H1 (cell line): ENCODE data around the gene ARHGEF4. TPM values are rescaled to one million over a fixed set of nuclear protein-coding genes. Genes with fewer than 3 reads are reported as not detected.

Experiments used
- CTCF ChIA-PET: fragments of 300-600 bp; sonication (Branson Sonifier 250); formaldehyde crosslinking; loops from one replicate; lab custom pipeline; 2021; ENCODE audit not compliant: partially characterized antibody; lab: Charles Lee
- POLR2A ChIA-PET: fragments of 300-600 bp; sonication (Branson Sonifier 250); formaldehyde crosslinking; loops from one replicate; lab custom pipeline; 2021; ENCODE audit warnings: inconsistent platforms; ENCODE audit not compliant: partially characterized antibody; lab: Charles Lee
- DNase-seq, 2 experiments: peaks; one replicate each; pipeline versions ENCODE4 v3.0.0 to v3.0.0-alpha.2; 2010 to 2022; ENCODE audit warnings: low spot score in 2 of 2, low read depth in 1 of 2, mixed read lengths in 1 of 2
- FAIRE-seq: peaks from 2 replicates; lab custom pipeline; 2011; peaks lifted over from hg19 to GRCh38; lab: Jason Lieb, UNC
- H2AFZ ChIP-seq: 2 replicates; pipeline ENCODE4 v1.8.1; 2012; ENCODE audit warnings: low read length, inconsistent platforms
- H2AK5ac ChIP-seq: 2 replicates; pipeline ENCODE4 v1.6.1; 2013; ENCODE audit warnings: low read depth, low read length
- H2BK120ac ChIP-seq: replicated peaks from 2 replicates; pipeline ENCODE3; 2013; ENCODE audit warnings: low read depth, low read length, inconsistent platforms
- H2BK12ac ChIP-seq: 2 replicates; pipeline ENCODE4 v1.6.1; 2013; ENCODE audit warnings: low read depth, low read length
- H2BK15ac ChIP-seq: 2 replicates; pipeline ENCODE4 v1.6.1; 2013; ENCODE audit warnings: low read length
- H2BK20ac ChIP-seq: 2 replicates; pipeline ENCODE4 v1.6.1; 2013; ENCODE audit warnings: low read length
- H2BK5ac ChIP-seq: 2 replicates; pipeline ENCODE4 v1.6.1; 2013; ENCODE audit warnings: low read depth, low read length
- H3K14ac ChIP-seq: 2 replicates; pipeline ENCODE4 v1.6.1; 2013; ENCODE audit warnings: inconsistent platforms; ENCODE audit not compliant: insufficient read length
- H3K18ac ChIP-seq: 2 replicates; pipeline ENCODE4 v1.6.1; 2013; ENCODE audit warnings: low read length; ENCODE audit errors: extremely low read depth
- H3K23ac ChIP-seq: 2 replicates; pipeline ENCODE4 v1.6.1; 2013; ENCODE audit warnings: inconsistent platforms; ENCODE audit not compliant: insufficient read length
- H3K23me2 ChIP-seq: 2 replicates; pipeline ENCODE4 v1.6.1; 2013; ENCODE audit warnings: low read depth, low read length
- H3K27ac ChIP-seq: 2 replicates; pipeline ENCODE4 v1.6.1; 2011; ENCODE audit warnings: low read depth, low read length, inconsistent platforms
- H3K27me3 ChIP-seq, 4 experiments: replicated peaks in 1 of 4; 1 replicate in 1 of 4; 2 replicates in 3 of 4; pipeline versions ENCODE4 v1.6.1 to v1.8.1; 2011 to 2013; ENCODE audit warnings: low read length in 3 of 4, mild to moderate bottlenecking in 3 of 4, inconsistent platforms in 2 of 4, mixed read lengths in 2 of 4, moderate library complexity in 1 of 4; ENCODE audit not compliant: control insufficient read depth in 3 of 4, insufficient read depth in 3 of 4; ENCODE audit errors: extremely low read depth in 1 of 4
- H3K36me3 ChIP-seq, 4 experiments: 2 replicates each; pipeline versions ENCODE4 v1.6.1 to v1.8.1; 2011 to 2013; ENCODE audit warnings: mild to moderate bottlenecking in 4 of 4, low read length in 3 of 4, moderate library complexity in 2 of 4, control low read depth in 1 of 4, inconsistent platforms in 1 of 4; ENCODE audit not compliant: insufficient read depth in 4 of 4, control insufficient read depth in 2 of 4
- H3K4ac ChIP-seq: replicated peaks from 2 replicates; pipeline ENCODE3; 2013; ENCODE audit warnings: low read length, low read depth, mixed read lengths, inconsistent platforms; ENCODE audit not compliant: insufficient read length
- H3K4me1 ChIP-seq, 4 experiments: replicated peaks in 1 of 4; 1 replicate in 1 of 4; 2 replicates in 3 of 4; pipeline versions ENCODE4 v1.6.1 to v1.8.1; 2011 to 2013; ENCODE audit warnings: low read length in 3 of 4, inconsistent platforms in 2 of 4, mixed read lengths in 1 of 4; ENCODE audit not compliant: insufficient read depth in 4 of 4, control insufficient read depth in 3 of 4
- H3K4me2 ChIP-seq, 2 experiments: 2 replicates each; pipeline versions ENCODE4 v1.6.1 to v1.8.1; 2011 to 2013; ENCODE audit warnings: low read depth in 2 of 2, low read length in 2 of 2, control low read depth in 1 of 2, inconsistent platforms in 1 of 2, mild to moderate bottlenecking in 1 of 2; ENCODE audit not compliant: insufficient read depth in 1 of 2
- H3K4me3 ChIP-seq, 4 experiments: fragments of 200-600, 300-600 bp in 1 of 4; sonication (generic), shearing (Covaris generic), sonication (Bioruptor Twin) in 1 of 4; 2 replicates each; pipeline versions ENCODE4 v1.5.1 to v1.8.1; 2011 to 2016; ENCODE audit warnings: low read length in 4 of 4, low read depth in 3 of 4, control low read depth in 2 of 4, inconsistent platforms in 2 of 4, mild to moderate bottlenecking in 2 of 4, mixed read lengths in 1 of 4, moderate library complexity in 1 of 4; ENCODE audit not compliant: insufficient read depth in 2 of 4; ENCODE audit errors: extremely low read depth in 1 of 4
- H3K56ac ChIP-seq: replicated peaks from 2 replicates; pipeline ENCODE3; 2013; ENCODE audit warnings: low read depth, mild to moderate bottlenecking, mixed read lengths, low read length, inconsistent platforms; ENCODE audit not compliant: insufficient read length
- H3K79me1 ChIP-seq: 2 replicates; pipeline ENCODE4 v1.6.1; 2013; ENCODE audit warnings: low read depth, low read length, control low read depth
- H3K79me2 ChIP-seq, 2 experiments: 2 replicates each; pipeline versions ENCODE4 v1.6.1 to v1.8.1; 2012 to 2013; ENCODE audit warnings: low read length in 2 of 2, mild to moderate bottlenecking in 2 of 2, inconsistent platforms in 1 of 2; ENCODE audit not compliant: insufficient read depth in 2 of 2, control insufficient read depth in 1 of 2
- H3K9ac ChIP-seq, 4 experiments: replicated peaks in 1 of 4; 1 replicate in 1 of 4; 2 replicates in 3 of 4; pipeline versions ENCODE4 v1.6.1 to v1.8.1; 2011 to 2013; ENCODE audit warnings: low read depth in 3 of 4, low read length in 3 of 4, control low read depth in 2 of 4, mild to moderate bottlenecking in 2 of 4, moderate library complexity in 2 of 4, inconsistent platforms in 1 of 4; ENCODE audit errors: extremely low read depth in 1 of 4
- H3K9me3 ChIP-seq, 2 experiments: 2 replicates each; pipeline versions ENCODE4 v1.6.1 to v1.8.1; 2012 to 2013; ENCODE audit warnings: mild to moderate bottlenecking in 2 of 2, moderate library complexity in 2 of 2, control low read depth in 1 of 2, inconsistent platforms in 1 of 2, low read depth in 1 of 2, low read length in 1 of 2, mixed read lengths in 1 of 2; ENCODE audit not compliant: insufficient read depth in 2 of 2
- H4K20me1 ChIP-seq, 2 experiments: replicated peaks in 1 of 2; 2 replicates each; pipeline versions ENCODE3 to v1.8.1; 2011 to 2013; ENCODE audit warnings: inconsistent platforms in 2 of 2, low read length in 2 of 2, mild to moderate bottlenecking in 1 of 2; ENCODE audit not compliant: insufficient read depth in 2 of 2, control insufficient read depth in 1 of 2
- H4K5ac ChIP-seq: 2 replicates; pipeline ENCODE4 v1.6.1; 2013; ENCODE audit warnings: low read length, low read depth, mixed read lengths, inconsistent platforms; ENCODE audit not compliant: insufficient read length
- H4K8ac ChIP-seq: 2 replicates; pipeline ENCODE4 v1.8.0; 2013; ENCODE audit warnings: mild to moderate bottlenecking, moderate library complexity, low read length, inconsistent platforms; ENCODE audit not compliant: insufficient read depth; ENCODE audit errors: extremely low read depth
- H4K91ac ChIP-seq: replicated peaks from 2 replicates; pipeline ENCODE3; 2013; ENCODE audit warnings: low read length, mixed read lengths, inconsistent platforms; ENCODE audit not compliant: insufficient read length
- BRCA1 ChIP-seq: IDR thresholded peaks from 2 replicates; pipeline ENCODE4 v1.6.1; 2012; ENCODE audit warnings: low read depth, low read length, improper control_type of control experiment
- CEBPB ChIP-seq: IDR thresholded peaks from 2 replicates; pipeline ENCODE4 v1.6.1; 2012; ENCODE audit warnings: low read depth, low read length
- GABPA ChIP-seq: IDR thresholded peaks from 2 replicates; pipeline ENCODE4 v1.6.1; 2011; ENCODE audit warnings: mild to moderate bottlenecking, low read length, moderate library complexity, borderline replicate concordance; ENCODE audit not compliant: insufficient read depth
- HDAC2 ChIP-seq, 2 experiments: fragments of 300-600 bp in 1 of 2; sonication (generic) in 1 of 2; IDR thresholded peaks; 2 replicates each; pipeline ENCODE4 v1.6.1; 2011 to 2012; ENCODE audit warnings: low read depth in 2 of 2, low read length in 2 of 2, mild to moderate bottlenecking in 2 of 2, moderate library complexity in 2 of 2, borderline replicate concordance in 1 of 2, inconsistent platforms in 1 of 2
- JUND ChIP-seq: IDR thresholded peaks from 2 replicates; pipeline ENCODE4 v1.6.1; 2011; ENCODE audit warnings: mild to moderate bottlenecking, improper control_type of control experiment, low read length
- KDM1A ChIP-seq: fragments of 200-600, 300-600 bp; sonication (generic); IDR thresholded peaks from 2 replicates; pipeline ENCODE4 v1.7.1; 2016; ENCODE audit warnings: mild to moderate bottlenecking, low read length, borderline replicate concordance
- MAFK ChIP-seq: IDR thresholded peaks from 2 replicates; pipeline ENCODE4 v1.6.1; 2012; ENCODE audit warnings: low read depth, mild to moderate bottlenecking, improper control_type of control experiment, low read length
- POU5F1 ChIP-seq: IDR thresholded peaks from 2 replicates; pipeline ENCODE4 v1.6.1; 2011; ENCODE audit warnings: low read depth, mild to moderate bottlenecking, low read length, moderate library complexity
- WGBS, 2 experiments: shearing (Covaris generic) in 1 of 2; methylation state at CpG; one replicate each; pipeline versions ENCODE4 v1.1.6 to v1.1.7; 2013 to 2015; ENCODE audit warnings: low lambda C conversion rate in 2 of 2, mixed read lengths in 2 of 2, inconsistent platforms in 1 of 2, low coverage in 1 of 2, missing lambda C conversion rate in 1 of 2; ENCODE audit not compliant: insufficient replicate concordance in 2 of 2, insufficient coverage in 1 of 2, insufficient read length in 1 of 2; ENCODE audit errors: extremely low coverage in 1 of 2, missing lambda C conversion rate in 1 of 2; 5-methylcytosine and 5-hydroxymethylcytosine counted together
- polyA plus RNA-seq, 7 experiments: library from polyadenylated mRNA; depleted of rRNA in 3 of 7; stranded (reverse) in 5 of 7; unstranded in 2 of 7; fragments of >200 nt in 5 of 7; fragments of 200-250 nt in 2 of 7; gene quantifications; 1 replicate in 5 of 7; 2 replicates in 1 of 7; 4 replicates in 1 of 7; pipeline versions ENCODE4 v1.2.1 to v1.2.3, GENCODE V29; 2011 to 2013; ENCODE audit warnings: missing spikeins in 2 of 7, mixed read lengths in 2 of 7
- total RNA-seq: library from RNA; stranded (reverse); fragmentation: NEBNext Ultra II Directional; extraction: Animal tissue kit (Norgen Biotek cat#: 25700); gene quantifications from 2 replicates; pipeline ENCODE4 v1.2.1, GENCODE V29; 2021

Gene ARHGEF4
- total and polyA plus RNA-seq, 2 of the 8 experiments (the other 6 are each of a cell fraction or from before 2014, with no cell fraction given): 10.6 to 14.6 TPM

DNA sequence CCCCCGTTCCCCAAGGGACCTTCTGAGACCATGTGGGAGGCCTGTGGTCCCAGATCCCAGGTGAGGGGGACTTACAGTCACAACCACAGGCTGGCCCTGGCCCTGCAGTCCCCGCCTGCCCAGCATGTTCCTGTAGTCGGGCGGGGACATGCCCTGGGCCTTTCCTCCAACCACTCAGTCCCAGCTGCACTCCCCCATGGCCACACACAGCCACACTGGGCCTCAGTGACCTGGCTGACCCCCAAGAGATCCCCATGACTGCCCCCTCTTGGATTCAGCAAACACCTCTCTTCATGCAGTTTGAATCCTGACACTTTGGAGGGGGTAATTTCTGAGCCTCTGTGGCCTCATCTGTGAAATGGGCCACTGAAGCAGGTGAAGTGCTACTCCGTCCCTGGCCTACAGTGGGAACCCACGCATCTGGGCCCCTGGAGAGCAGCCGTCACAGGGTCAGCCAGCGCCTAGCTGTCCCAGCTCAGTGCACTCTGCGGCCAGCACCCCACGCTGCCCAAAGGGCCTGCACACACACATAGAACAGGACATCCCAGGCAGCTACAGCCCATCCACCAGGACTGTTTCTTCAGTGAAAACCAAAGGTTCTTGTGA lies 12.7 kb upstream of the ARHGEF4 start:
- WGBS, 2 experiments: 79% methylated on average over 6 of the region's 10 CpGs; no CpG with 5 or more reads in 1 of the 2 experiments
- Histone ChIP-seq H2BK15ac (peak overlapping the region; percentile 81; the same call in 1 of the 2 replicates), H2BK12ac (peak overlapping the region; percentile 50; the same call in 1 of the 2 replicates), H3K4ac (no peak overlapping the region), H3K9me3 (no peaks in the 10 kb centered on the region), H2BK20ac (no peak overlapping the region), H3K14ac (no peak overlapping the region), H3K23me2 (no peaks in the 10 kb centered on the region; the same call in 1 of the 2 replicates), H3K79me2 (no peaks in the 10 kb centered on the region), H3K18ac (peak overlapping the region; percentile 19; the same call in 1 of the 2 replicates), H2AFZ (no peak overlapping the region), H4K5ac (no peak overlapping the region), H3K79me1 (no peaks in the 10 kb centered on the region), H3K4me1 (peaks cover 0 to 33% (median 15%) of the 10 kb centered on the region in 4 experiments; a peak in 6 of 7 replicates), H3K27ac (no peak overlapping the region), H3K4me3 (no peak overlapping the region), H4K8ac (no peak overlapping the region), H3K23ac (no peak overlapping the region)
- DNase-seq (peak in 1 of 2 experiments; percentile 44), FAIRE-seq (no peak)
- POLR2A ChIA-PET: interaction anchor here (0.8 kb wide), 1 partner anchor 235 kb away, joined by 3 read pairs; no protein-coding TSS in a partner anchor
- TF ChIP-seq MAFK (no peak), GABPA (no peak), CEBPB (no peak), KDM1A (peak; percentile 95), POU5F1 (no peak), JUND (no peak), BRCA1 (no peak), HDAC2 (IDR thresholded peaks at IDR 0.05; ENCODE audit: borderline replicate concordance in 1 of 2, low read depth in 2 of 2, low read length in 2 of 2) (peak in 1 of 2 experiments; percentile 47; a peak in 1 of 4 replicates)
- TF ChIP-seq, all 59 proteins: peak for 2
- Histone ChIP-seq H4K20me1 (no peaks in the 10 kb centered on the region), H3K36me3 (no peaks in the 10 kb centered on the region), H2AK5ac (no peak overlapping the region), H3K4me2 (no peak overlapping the region), H3K27me3 (no peaks in the 10 kb centered on the region), H3K9ac (no peak overlapping the region), H2BK5ac (no peak overlapping the region), H2BK120ac (no peak overlapping the region), H3K56ac (no peak overlapping the region), H4K91ac (peak overlapping the region; percentile 54)
- CTCF ChIA-PET: interaction anchor here (0.6 to 2.8 kb wide), 10 partner anchors 8 to 1414 kb away, joined by 3 to 17 read pairs (median 3); partner anchors contain the start of gene ARHGEF4
